ENCODE results near the gene METTL13. TPM values are rescaled to one million over a fixed set of nuclear protein-coding genes. Genes with fewer than 3 reads are reported as not detected.

METTL13 gene
- polyA plus RNA-seq, 10 donors: 19.3 to 29.1 (median 20.7) TPM

DNA sequence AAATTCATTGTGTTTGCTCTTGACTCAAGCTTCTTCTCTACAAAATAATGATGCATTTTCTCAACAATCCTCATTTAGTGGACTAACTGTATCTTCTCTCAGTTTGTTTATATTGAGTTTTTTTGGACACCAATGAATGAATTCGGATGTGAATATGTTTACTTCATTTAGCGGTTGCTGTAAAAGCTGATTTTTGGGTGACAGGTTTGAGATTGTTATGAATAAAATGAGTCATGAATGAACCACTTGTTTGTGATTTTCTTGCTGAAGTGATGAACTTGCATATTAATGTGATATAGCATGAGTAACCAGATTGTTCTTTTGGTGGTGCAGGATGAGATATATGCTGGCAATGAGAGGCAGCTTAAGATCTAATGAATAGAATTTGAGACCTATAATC is 62.9 kb downstream of the METTL13 start:
- DNase-seq: no peak

DNA sequence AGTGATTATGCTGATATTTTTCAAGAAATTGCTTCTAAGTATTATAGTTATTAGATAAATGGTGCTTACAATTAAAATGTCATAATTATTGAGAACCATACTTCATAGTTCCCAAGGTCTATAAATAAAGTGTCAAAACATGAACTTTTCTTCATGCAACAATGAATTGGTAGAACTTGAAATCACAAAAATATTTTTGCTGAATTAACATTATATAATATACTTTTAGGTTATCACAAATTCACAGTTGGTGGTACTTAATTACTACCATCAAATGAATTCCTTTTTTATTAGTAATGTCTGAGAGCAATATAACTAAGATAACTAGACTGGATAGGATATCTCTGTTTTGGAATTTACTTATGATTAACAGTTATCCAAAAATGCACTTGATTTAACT is 64.5 kb downstream of the METTL13 start:
- no peak for DNase-seq

Other genes starting within 250 kb of the METTL13 start
- gene MYOCOS, start 159.4 kb upstream of the METTL13 start, polyA plus RNA-seq (ENCODE audit: insufficient read length in 10 of 10): under 1 TPM in 5 of 10 donors, not detected in 5; 0.08 to 0.23 (median 0.17) TPM
- 1 to 10 TPM; 1.7 to 8.6 (median 4.3) TPM for gene MYOC, start 129.0 kb upstream of the METTL13 start, polyA plus RNA-seq (ENCODE audit: insufficient read length in 10 of 10)
- 10 to 100 TPM in 7 of 10 donors, 1 to 10 TPM in 3; 7.9 to 14.3 (median 11.1) TPM for gene VAMP4, start 39.6 kb upstream of the METTL13 start, polyA plus RNA-seq (ENCODE audit: insufficient read length in 10 of 10)
- 1 to 10 TPM; 2.8 to 7.2 (median 4.7) TPM for gene DNM3, start 59.8 kb downstream of the METTL13 start, polyA plus RNA-seq (ENCODE audit: insufficient read length in 10 of 10)